Stimulated activated CD4-positive, alpha-beta T cell treated with anti-CD3 and anti-CD28 coated beads, Interleukin-2, amount 100 ng/mL, for 4 hours (primary cell): Measurements from ENCODE around the gene TNS1.

Experiments used
- DNase-seq: peaks from one replicate; pipeline ENCODE4 v3.0.0-alpha.2; 2020; ENCODE audit warnings: low read depth

The TNS1 gene

GRCh38 chr2:217930761-217931563 is 71.8 kb downstream of the TNS1 start:
- no peak for DNase-seq

- no peak for DNase-seq
Measured at GRCh38 chr2:217929757-217930707, 72.8 kb downstream of the TNS1 start.

- no peak for DNase-seq
Measured at GRCh38 chr2:217929272-217929671, 73.5 kb downstream of the TNS1 start.

GRCh38 chr2:217928324-217929181 is 74.2 kb downstream of the TNS1 start:
- DNase-seq: no peak

GRCh38 chr2:217927601-217928323 is 75.0 kb downstream of the TNS1 start:
- DNase-seq: no peak

GRCh38 chr2:217926801-217927200 is 76.0 kb downstream of the TNS1 start:
- DNase-seq: no peak

GRCh38 chr2:217924346-217924901 is 78.4 kb downstream of the TNS1 start:
- DNase-seq: no peak

GRCh38 chr2:217923007-217923686 is 79.6 kb downstream of the TNS1 start:
- no peak for DNase-seq

- DNase-seq: no peak
Measured at GRCh38 chr2:217922101-217923006, 80.4 kb downstream of the TNS1 start.

- no peak for DNase-seq
Measured at GRCh38 chr2:217920879-217921603, 81.8 kb downstream of the TNS1 start.

GRCh38 chr2:217919781-217920351 is 82.9 kb downstream of the TNS1 start:
- no peak for DNase-seq

- DNase-seq: no peak
Measured at GRCh38 chr2:217919204-217919603, 83.6 kb downstream of the TNS1 start.

GRCh38 chr2:217918308-217919024 is 84.3 kb downstream of the TNS1 start:
- no peak for DNase-seq

GRCh38 chr2:217916504-217917254 is 86.1 kb downstream of the TNS1 start:
- no peak for DNase-seq

- DNase-seq: no peak
Measured at GRCh38 chr2:217915706-217916105, 87.1 kb downstream of the TNS1 start.

GRCh38 chr2:217914878-217915277 is 87.9 kb downstream of the TNS1 start:
- no peak for DNase-seq

- DNase-seq: no peak
Measured at GRCh38 chr2:217914078-217914477, 88.7 kb downstream of the TNS1 start.
